ENCODE measurements around the gene HOXC11.

DNA sequence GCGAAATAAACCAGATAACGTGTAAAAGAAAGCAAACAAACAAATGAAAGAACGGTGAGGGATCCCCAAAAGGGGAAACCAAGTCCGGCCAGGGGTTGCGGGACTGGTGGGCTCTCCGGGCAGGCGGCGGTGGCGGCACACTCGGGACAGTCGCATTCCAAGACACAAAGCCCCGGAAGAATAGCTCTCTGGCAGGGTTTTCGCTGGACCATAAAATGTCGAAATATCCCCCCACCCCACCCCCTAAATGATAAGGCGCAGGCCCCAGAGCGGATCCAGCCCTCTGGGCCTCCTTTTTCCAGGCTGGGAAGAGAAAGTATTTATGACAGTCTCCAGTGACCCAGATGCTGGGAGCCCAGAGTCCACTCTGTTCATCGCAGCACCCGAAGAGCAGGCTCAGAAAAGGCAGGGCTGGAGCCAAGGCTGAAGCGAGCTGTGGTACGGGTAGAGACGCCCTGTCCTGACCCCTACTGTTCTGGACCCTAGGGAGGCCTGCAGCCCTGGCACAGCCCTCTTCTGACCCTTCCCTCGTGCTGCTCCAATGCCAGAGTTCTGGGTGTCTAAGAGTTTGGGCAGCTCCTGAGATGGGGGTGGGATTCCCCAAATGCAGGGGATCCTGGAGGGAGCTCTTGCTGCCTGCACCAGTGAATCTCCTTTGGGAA is 33.8 kb downstream of the HOXC11 start:
- TF ChIP-seq POLR2A (IDR thresholded peaks at IDR 0.05; ENCODE audit: extremely low read depth, insufficient read length) = no peak
- TF ChIP-seq, protein P1, sequence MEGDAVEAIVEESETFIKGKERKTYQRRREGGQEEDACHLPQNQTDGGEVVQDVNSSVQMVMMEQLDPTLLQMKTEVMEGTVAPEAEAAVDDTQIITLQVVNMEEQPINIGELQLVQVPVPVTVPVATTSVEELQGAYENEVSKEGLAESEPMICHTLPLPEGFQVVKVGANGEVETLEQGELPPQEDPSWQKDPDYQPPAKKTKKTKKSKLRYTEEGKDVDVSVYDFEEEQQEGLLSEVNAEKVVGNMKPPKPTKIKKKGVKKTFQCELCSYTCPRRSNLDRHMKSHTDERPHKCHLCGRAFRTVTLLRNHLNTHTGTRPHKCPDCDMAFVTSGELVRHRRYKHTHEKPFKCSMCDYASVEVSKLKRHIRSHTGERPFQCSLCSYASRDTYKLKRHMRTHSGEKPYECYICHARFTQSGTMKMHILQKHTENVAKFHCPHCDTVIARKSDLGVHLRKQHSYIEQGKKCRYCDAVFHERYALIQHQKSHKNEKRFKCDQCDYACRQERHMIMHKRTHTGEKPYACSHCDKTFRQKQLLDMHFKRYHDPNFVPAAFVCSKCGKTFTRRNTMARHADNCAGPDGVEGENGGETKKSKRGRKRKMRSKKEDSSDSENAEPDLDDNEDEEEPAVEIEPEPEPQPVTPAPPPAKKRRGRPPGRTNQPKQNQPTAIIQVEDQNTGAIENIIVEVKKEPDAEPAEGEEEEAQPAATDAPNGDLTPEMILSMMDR (IDR thresholded peaks at IDR 0.05; ENCODE audit: low read depth, low read length) = no peak
- TF ChIP-seq, protein P2, sequence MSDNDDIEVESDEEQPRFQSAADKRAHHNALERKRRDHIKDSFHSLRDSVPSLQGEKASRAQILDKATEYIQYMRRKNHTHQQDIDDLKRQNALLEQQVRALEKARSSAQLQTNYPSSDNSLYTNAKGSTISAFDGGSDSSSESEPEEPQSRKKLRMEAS (IDR thresholded peaks at IDR 0.05; ENCODE audit: low read depth, low read length) = no peak
